ENCODE results near the gene HLCS. TPM values are rescaled to one million over a fixed set of nuclear protein-coding genes. Genes with fewer than 3 reads are reported as not detected.

HLCS gene
- total RNA-seq, 1 donor from 2014 or later: 14.8 TPM

GRCh38 chr21:36796070-36796469, 170.4 kb downstream of the HLCS start:
- Mint-ChIP-seq H3K27me3 (peaks cover 2% of the 10 kb centered on the region), H3K4me3 (no peak overlapping the region), H3K36me3 (peaks cover 5% of the 10 kb centered on the region), H3K27ac (no peak overlapping the region), H3K9me3 (peaks cover 10% of the 10 kb centered on the region), H3K4me1 (ENCODE audit: unreplicated experiment) (peaks cover 5% of the 10 kb centered on the region)
- TF ChIP-seq, protein P1, sequence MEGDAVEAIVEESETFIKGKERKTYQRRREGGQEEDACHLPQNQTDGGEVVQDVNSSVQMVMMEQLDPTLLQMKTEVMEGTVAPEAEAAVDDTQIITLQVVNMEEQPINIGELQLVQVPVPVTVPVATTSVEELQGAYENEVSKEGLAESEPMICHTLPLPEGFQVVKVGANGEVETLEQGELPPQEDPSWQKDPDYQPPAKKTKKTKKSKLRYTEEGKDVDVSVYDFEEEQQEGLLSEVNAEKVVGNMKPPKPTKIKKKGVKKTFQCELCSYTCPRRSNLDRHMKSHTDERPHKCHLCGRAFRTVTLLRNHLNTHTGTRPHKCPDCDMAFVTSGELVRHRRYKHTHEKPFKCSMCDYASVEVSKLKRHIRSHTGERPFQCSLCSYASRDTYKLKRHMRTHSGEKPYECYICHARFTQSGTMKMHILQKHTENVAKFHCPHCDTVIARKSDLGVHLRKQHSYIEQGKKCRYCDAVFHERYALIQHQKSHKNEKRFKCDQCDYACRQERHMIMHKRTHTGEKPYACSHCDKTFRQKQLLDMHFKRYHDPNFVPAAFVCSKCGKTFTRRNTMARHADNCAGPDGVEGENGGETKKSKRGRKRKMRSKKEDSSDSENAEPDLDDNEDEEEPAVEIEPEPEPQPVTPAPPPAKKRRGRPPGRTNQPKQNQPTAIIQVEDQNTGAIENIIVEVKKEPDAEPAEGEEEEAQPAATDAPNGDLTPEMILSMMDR (conservative IDR thresholded peaks at IDR 0.05): no peak
- no peak for DNase-seq (ENCODE audit: extremely low spot score, unreplicated experiment)

DNA sequence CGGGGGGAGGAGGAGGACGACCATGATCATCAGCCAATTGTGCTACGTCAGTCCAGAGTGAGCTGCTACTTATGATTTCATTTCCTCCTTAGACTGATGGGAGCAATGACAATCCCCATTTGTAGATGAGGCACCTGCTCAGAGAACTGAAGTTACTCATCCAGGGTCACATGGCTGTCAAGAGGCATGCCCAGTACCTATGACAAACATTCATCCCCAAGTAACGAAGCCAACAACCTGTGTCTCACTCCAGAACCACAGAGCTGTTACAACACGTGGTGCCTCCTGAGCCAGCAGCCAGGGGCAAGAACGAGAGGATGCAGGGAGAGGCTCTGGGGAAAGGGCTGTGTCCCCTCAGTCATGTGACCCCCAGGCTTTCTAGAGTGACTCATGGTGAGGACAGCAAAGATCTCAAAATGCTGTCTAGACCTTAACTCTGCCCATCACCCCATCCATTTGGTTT, 173.9 kb downstream of the HLCS start:
- Mint-ChIP-seq H3K27me3 (peaks cover 2% of the 10 kb centered on the region), H3K4me1 (ENCODE audit: unreplicated experiment) (peaks cover 12% of the 10 kb centered on the region), H3K27ac (no peak overlapping the region), H3K4me3 (no peak overlapping the region), H3K36me3 (no peaks in the 10 kb centered on the region), H3K9me3 (peaks cover 5% of the 10 kb centered on the region)
- TF ChIP-seq, protein P1 (conservative IDR thresholded peaks at IDR 0.05): no peak
- DNase-seq (ENCODE audit: extremely low spot score, unreplicated experiment): no peak

- H3K4me1 Mint-ChIP-seq (ENCODE audit: unreplicated experiment): peaks cover 12% of the 10 kb centered on the region
- H3K27me3 Mint-ChIP-seq: peaks cover 2% of the 10 kb centered on the region
- H3K36me3 Mint-ChIP-seq: no peaks in the 10 kb centered on the region
- no peak overlapping the region for H3K27ac Mint-ChIP-seq
- TF ChIP-seq, protein P1 (conservative IDR thresholded peaks at IDR 0.05): no peak
- no peak for DNase-seq (ENCODE audit: extremely low spot score, unreplicated experiment)
- peaks cover 4% of the 10 kb centered on the region for H3K9me3 Mint-ChIP-seq
- no peak overlapping the region for H3K4me3 Mint-ChIP-seq
Observed at GRCh38 chr21:36791695-36792470, 174.6 kb downstream of the HLCS start.

DNA sequence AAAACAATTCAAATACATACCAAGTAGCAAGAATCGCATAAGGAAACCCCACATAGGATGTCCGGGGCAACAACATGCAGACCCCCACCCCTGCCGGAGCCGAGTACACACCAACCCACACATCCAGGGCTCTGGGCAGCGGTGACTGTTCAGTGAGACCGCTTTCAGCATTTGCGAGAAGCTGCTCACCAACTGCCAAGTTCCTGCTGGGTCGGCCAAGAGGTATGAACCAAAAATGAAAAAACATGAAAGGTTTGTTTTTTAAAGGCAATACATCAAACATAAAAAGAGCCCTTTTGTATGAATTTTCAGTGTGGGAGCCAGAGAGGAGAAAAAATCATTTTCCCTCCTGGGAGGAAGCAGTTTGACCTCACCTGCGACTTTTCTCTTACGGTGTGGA, 175.3 kb downstream of the HLCS start:
- Mint-ChIP-seq H3K27me3 (peaks cover 2% of the 10 kb centered on the region), H3K9me3 (peaks cover 4% of the 10 kb centered on the region), H3K4me1 (ENCODE audit: unreplicated experiment) (peaks cover 12% of the 10 kb centered on the region), H3K36me3 (no peaks in the 10 kb centered on the region), H3K4me3 (no peak overlapping the region), H3K27ac (no peak overlapping the region)
- no peak for DNase-seq (ENCODE audit: extremely low spot score, unreplicated experiment)
- TF ChIP-seq, protein P1 (conservative IDR thresholded peaks at IDR 0.05): no peak

DNA sequence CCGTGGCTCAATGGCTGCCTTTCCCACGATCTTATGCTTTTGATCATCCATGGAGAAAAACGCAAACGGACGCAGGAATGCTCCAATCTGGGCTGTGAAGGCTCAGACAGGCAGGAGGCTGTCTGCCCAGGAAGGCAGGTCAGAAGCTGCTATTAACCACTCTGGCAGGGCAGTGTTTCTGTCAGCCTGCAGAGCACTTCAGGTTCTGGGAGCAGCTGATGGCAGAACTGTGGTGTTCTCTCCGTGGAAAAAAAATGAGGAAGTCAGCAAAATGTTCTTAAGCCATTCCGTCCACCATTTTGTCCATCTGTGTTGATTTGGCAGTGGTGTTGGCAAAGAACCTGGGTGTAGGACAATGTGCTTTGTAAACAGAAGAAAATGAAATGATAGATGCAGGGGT, 175.9 kb downstream of the HLCS start:
- DNase-seq (ENCODE audit: extremely low spot score, unreplicated experiment): no peak
- no peak overlapping the region for H3K27ac Mint-ChIP-seq
- H3K4me3 Mint-ChIP-seq: no peak overlapping the region
- H3K36me3 Mint-ChIP-seq: no peaks in the 10 kb centered on the region
- TF ChIP-seq, protein P1 (conservative IDR thresholded peaks at IDR 0.05): no peak
- H3K4me1 Mint-ChIP-seq (ENCODE audit: unreplicated experiment): peaks cover 12% of the 10 kb centered on the region
- H3K27me3 Mint-ChIP-seq: peaks cover 2% of the 10 kb centered on the region
- H3K9me3 Mint-ChIP-seq: peaks cover 4% of the 10 kb centered on the region

All from type B pancreatic cell (in vitro differentiated cells).